ENCODE measurements around the gene PADI2. TPM values are rescaled to one million over a fixed set of nuclear protein-coding genes. Genes with fewer than 3 reads are reported as not detected.
"Not testable (repeated sequence)": the region's sequence is repeated elsewhere in the genome, so short reads cannot be mapped to it uniquely, and the experiment has no call there.

Gene PADI2
- polyA plus RNA-seq, 4 donors: 2.3 to 2.8 (median 2.4) TPM

GRCh38 chr1:17091252-17091651 lies 28.0 kb downstream of the PADI2 start:
- DNase-seq (ENCODE audit: low read depth in 4 of 4, low spot score in 2 of 4): no peak

GRCh38 chr1:17089506-17089905 lies 29.7 kb downstream of the PADI2 start:
- no peak for DNase-seq (ENCODE audit: low read depth in 4 of 4, low spot score in 2 of 4)

- no peak for DNase-seq (ENCODE audit: low read depth in 4 of 4, low spot score in 2 of 4)
Measured at GRCh38 chr1:17086751-17087150, 32.5 kb downstream of the PADI2 start.

GRCh38 chr1:17084787-17085186 lies 34.5 kb downstream of the PADI2 start:
- no peak for DNase-seq (ENCODE audit: low read depth in 4 of 4, low spot score in 2 of 4)

- DNase-seq (ENCODE audit: low read depth in 4 of 4, low spot score in 2 of 4): no peak
Measured at GRCh38 chr1:17082761-17083160, 36.5 kb downstream of the PADI2 start.

- no peak for DNase-seq (ENCODE audit: low read depth in 4 of 4, low spot score in 2 of 4)
Measured at GRCh38 chr1:17081439-17081838, 37.8 kb downstream of the PADI2 start.

GRCh38 chr1:17080880-17081279 lies 38.4 kb downstream of the PADI2 start:
- DNase-seq (ENCODE audit: low read depth in 4 of 4, low spot score in 2 of 4): no peak

- DNase-seq (ENCODE audit: low read depth in 4 of 4, low spot score in 2 of 4): no peak
Measured at GRCh38 chr1:17080085-17080759, 39.0 kb downstream of the PADI2 start.

- DNase-seq (ENCODE audit: low read depth in 4 of 4, low spot score in 2 of 4): no peak
Measured at GRCh38 chr1:17078991-17079868, 40.0 kb downstream of the PADI2 start.

- no peak for DNase-seq (ENCODE audit: low read depth in 4 of 4, low spot score in 2 of 4)
Measured at GRCh38 chr1:17075470-17076255, 43.6 kb downstream of the PADI2 start.

- no peak for DNase-seq (ENCODE audit: low read depth in 4 of 4, low spot score in 2 of 4)
Measured at GRCh38 chr1:17071794-17072193, 47.5 kb downstream of the PADI2 start.

- DNase-seq (ENCODE audit: low read depth in 4 of 4, low spot score in 2 of 4): no peak
Measured at GRCh38 chr1:17070163-17070525, 49.1 kb downstream of the PADI2 start.

- DNase-seq (ENCODE audit: low read depth in 4 of 4, low spot score in 2 of 4): no peak
Measured at GRCh38 chr1:17069452-17070162, 49.6 kb downstream of the PADI2 start.

GRCh38 chr1:17068789-17069188 lies 50.5 kb downstream of the PADI2 start:
- no peak for DNase-seq (ENCODE audit: low read depth in 4 of 4, low spot score in 2 of 4)

GRCh38 chr1:17067465-17068240 lies 51.6 kb downstream of the PADI2 start:
- DNase-seq (ENCODE audit: low read depth in 4 of 4, low spot score in 2 of 4): no peak

GRCh38 chr1:17067069-17067426 lies 52.2 kb downstream of the PADI2 start:
- DNase-seq (ENCODE audit: low read depth in 4 of 4, low spot score in 2 of 4): no peak

- no peak for DNase-seq (ENCODE audit: low read depth in 4 of 4, low spot score in 2 of 4)
Measured at GRCh38 chr1:17066361-17067068, 52.7 kb downstream of the PADI2 start.

GRCh38 chr1:17065666-17066065 lies 53.6 kb downstream of the PADI2 start:
- no peak for DNase-seq (ENCODE audit: low read depth in 4 of 4, low spot score in 2 of 4)

- not testable (repeated sequence) for DNase-seq (ENCODE audit: low read depth in 4 of 4, low spot score in 2 of 4)
Measured at GRCh38 chr1:17062751-17063150, 56.5 kb downstream of the PADI2 start.

Data from left renal cortex interstitium (tissue), 4 donors.